HL-60/S4 (cell line): Measurements from ENCODE around the gene PRKAG3.

Experiments used
- in situ Hi-C: fragments of 300-500 bp; cut with MboI; formaldehyde crosslinking; loops from 2 replicates; pipeline ENCODE4 v1.14.3; 2022; ENCODE audit warnings: low sequenced_read_pairs

The PRKAG3 gene

DNA sequence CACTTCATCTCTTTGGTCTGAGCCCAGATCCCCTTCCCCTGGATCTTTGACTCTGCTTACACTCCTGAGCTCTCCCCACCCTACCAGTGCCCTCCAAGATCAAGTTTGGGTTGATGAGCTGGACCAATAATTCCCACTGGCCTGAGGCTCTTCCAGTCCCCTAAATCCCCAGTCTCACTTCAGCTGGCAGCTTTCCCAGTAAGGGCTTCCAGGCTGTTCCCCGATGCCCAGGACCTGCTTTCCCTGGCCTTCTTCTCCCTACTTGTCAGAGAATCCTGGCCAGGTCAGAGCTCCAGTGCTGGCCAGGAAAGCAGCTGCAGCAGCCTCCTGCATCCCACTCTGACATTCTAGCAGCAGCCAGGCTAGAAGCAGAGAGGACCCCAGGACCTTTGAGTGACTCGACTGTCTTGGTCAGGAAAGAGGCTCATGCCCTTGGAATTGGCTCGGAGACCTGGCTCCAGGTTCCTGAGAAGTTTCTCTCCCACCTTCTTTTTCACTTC, 31.5 kb upstream of the PRKAG3 start:
- in situ Hi-C loops, result no loop called here

DNA sequence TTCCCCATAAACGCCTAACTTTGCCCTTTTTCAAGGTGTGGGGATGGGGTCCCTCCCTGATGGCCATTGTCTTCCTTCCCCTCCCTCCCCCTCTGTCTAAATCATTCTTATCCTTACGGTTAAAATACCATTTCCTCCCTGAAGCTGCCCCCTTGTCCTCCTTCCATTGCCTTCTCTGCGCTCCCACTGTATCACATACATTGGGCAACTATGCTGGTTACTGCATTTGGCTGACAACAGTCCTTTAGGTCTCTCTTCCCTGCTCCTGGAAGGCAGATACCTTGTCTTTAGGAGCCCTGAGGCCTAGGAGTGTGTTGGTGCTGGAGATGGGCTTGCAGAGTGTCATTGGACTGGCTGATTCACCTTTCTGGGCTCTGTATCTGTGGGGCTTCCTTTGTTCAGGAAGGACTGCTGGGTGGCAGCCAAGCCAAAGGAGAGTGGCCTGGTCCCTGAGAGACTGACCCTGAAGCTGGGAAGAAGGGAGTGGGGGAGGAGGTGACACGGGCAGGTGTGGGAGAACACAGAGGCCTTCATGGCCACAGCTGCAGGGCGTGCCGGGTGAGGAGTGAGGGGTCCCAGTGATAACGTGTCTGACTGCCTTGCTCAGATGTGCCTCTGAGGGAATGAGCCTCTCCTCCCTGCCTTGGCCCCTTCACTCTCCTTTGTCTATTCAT, 30.2 kb upstream of the PRKAG3 start:
- in situ Hi-C loops, result no loop called here

DNA sequence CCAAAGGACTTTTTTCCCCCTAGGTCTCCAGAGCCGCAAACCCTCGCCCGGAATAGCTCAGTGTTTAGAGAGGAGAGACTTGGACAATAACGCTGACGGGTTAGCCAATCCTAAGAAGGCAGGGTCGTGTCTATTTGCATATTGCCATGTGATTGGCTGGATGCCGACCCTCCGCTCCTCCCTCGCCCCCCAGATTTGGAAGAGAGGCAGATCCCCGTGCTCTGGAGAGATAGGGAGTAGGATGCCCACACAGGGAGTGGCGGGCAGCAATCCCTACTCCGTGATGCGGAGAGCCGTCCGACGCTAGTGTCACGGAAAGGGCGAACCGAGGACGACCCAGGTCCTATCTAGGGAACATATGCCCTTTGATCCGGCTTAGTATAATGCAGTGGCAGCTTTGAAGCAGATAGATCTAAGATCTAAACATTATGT, 29.4 kb upstream of the PRKAG3 start:
- in situ Hi-C loops, result no loop called here

DNA sequence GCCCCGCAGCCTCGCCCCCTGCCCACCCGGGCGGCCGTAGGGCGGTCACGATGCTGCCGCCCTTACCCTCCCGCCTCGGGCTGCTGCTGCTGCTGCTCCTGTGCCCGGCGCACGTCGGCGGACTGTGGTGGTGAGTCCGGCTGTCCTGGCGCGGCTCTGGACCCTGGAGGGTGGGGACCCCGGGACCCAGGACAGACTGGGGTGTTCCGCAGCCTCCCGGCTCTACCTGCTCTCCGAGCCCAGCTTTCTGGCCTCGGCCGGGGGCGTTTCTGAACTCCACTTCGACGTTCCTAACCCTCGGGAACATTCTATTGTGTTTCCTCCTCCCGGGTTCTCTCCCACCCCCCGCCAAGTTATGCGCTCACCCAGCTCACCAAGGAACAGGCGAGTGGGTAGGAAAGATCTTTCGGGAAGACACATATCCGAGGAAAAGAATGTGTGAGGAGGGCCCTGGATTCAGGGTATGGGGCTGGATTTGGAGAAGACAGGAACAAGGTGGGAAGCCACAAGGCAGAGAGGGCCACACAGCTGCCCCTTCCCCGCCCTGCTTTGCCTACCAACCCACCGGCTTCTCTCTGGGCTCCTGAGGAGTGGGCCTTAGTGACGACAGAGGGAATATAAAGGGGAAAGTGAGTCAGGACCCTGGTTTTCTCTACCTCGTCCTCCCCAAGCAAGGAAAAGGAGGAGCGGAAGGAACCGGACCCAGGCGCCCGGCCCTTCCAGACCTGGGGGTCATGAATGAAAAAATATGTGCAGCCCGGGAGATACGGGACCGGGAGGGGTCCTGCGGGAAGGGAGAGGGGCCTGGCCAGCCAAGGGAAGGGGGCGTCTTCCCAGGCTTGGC, 28.6 kb upstream of the PRKAG3 start:
- in situ Hi-C loops, result no loop called here

DNA sequence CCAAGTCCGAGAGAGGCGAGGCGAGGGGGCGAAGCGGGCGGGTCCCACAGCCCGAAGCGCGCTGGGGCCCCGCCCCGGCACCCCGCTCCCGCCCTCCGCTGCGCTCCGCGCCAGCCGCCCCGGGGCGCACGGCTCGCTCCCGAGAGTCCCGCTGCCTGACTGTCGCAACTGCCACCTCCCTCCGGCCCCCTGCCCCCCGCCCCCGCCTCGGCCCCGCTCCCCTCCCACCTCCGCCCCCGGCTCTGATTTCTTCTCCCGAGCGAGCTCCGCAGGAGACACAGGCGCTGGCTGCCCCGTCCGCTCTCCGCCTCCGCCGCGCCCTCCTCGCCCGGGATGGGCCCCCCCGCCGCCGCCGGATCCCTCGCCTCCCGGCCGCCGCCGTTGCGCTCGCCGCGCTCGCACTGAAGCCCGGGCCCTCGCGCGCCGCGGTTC, 28.0 kb upstream of the PRKAG3 start, which contains the start of gene WNT6:
Gene WNT6 (plus strand): TSS at position 250 of the 432 bp plus-strand sequence. CDS start 233 bp downstream, outside the sequence.
- in situ Hi-C loops, result no loop called here

DNA sequence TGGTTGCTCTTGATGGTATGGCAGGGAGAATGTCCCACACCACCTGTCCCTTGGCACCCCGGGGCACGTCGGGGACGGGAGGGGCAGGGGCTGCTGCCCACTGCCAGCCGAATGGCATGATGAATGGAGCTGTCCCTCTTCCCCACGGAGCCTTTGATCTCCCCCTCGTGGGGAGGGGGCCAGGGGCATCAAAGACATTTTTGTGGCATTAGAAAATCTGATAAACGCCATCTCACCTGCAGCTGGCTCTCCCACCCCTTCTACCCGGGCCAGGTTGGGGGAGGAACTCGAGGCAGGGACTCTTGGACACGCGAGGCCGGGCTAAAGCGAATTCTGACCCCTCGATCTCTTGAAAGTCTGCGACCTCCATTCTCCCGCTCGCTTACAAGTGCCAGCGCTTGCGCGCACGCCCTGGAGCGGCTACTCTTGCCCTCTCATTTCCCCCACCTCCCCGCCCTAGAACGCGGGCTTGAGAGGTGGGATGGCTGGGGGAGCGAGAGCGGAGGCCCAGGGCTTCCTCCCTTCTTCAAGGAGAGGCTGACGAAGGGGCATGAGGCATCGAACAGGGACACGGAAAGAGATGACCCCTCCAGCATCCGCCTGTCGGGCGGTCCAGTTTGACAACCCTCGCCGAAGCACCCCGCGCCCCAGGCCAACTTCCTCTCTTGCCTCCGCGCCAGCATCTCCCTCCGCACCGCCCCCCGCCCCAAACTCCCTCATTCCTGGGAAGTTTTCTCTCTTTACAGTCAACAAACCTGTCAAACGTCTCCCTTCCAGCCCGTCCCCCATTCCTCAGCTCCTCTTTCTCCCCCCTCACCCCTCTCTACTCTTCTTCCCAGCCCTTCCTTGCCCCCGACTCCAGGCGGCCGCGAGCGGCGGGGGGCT, 27.3 kb upstream of the PRKAG3 start:
- in situ Hi-C loops, result no loop called here

DNA sequence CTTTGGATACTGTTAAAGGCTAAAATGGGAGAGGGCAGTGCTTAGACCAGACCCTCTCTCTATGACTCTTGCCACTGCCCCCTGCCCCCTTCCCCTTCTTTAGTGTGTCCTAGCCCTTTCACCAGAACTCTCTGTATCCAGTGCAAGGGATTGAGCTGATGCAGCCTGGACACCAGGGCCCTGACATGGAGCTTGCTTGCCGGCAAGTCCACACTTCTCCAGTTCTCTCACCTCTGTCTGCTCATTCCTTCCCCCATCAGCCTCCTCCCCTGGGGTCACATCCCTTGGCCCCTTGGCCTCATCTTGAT, 26.5 kb upstream of the PRKAG3 start:
- in situ Hi-C loops, result no loop called here

DNA sequence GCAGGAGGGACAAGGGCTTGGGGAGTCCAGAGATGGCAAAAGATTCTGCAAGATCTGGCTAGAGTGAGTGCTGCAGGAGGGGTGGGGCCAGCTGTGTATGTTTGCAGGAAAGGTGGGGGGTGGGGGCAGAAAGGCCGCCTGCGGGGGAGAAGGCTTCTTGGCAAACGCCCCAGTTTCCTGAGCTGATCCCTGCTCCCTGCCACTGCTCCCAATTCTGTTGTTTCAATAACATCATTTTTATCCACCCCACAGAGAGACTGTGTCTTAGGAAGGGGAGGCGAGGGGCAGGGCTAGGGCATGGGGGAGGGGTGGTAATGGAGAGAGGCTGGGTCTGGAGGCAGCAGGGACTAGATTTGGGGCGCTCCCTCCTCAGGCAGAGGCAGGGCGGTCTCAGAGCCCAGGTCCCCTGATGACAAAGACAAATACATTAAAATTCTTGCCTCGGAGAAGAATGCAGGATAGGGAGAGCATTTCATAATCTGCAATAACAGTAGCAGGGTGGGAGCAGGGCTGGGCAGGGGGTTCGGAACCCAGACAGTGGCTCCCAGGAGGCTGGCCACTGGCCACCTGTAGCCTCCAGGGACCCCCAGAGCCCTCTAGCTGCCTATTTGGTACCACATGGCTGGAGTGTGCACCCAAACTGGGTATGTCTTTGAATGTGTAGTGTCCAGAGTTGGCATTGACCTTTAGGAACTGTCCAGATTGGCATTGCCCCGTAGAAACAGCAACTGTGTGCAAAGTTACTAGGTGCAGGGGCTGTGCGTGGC, 26.0 kb upstream of the PRKAG3 start:
- in situ Hi-C loops, result no loop called here

DNA sequence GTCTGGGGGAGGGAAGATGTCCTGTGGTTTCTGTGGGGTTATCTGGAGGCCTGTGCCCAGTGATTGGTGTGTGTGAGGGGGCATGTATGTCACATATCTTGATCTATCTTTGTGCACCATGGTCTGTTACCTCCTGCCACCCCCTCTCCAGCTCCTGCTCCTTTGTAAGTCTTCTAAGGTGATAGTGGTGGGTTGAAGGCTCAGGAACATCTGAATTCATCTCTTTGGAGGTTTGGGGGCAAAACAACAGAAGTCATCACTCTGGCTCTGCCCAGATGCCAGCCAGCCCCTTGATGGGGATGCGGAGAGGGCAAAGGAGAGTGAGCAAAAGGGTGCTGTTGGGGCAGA, 25.3 kb upstream of the PRKAG3 start:
- in situ Hi-C loops, result no loop called here

DNA sequence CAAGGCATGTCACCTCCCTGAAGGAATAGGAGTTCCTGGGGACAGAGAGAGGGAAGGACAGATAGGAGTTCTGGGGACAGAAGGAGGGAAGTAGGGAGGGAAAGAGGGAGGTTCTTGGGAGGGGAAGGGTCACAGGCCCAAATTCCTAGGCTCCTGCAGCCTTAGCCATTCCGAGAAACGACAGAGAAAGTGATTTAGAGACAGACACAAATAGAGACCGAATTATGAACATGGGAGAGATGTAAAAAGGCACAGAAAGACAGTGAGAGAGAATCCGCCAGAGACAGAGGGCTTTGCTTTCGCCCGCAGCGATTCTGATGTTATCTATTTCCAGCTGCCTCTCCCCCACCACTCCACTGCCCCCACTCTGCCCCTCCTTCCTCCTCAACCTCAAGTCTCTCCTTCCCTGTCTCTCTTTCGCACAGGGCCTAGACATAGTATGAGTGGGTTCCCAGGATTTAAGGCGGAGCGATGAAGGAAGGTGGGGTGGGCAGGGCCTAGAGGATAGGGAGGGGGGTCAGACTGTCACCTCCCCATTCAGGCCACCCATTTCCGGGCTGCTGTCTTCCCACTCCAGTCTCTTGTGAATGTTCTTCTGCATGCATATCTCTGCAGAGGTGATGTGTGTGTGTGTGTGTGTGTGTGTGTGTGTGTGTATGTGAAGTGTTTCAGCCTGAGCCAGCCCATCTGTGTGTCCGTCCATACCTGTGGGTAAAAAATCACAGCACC, 24.7 kb upstream of the PRKAG3 start:
- in situ Hi-C loops, result no loop called here

DNA sequence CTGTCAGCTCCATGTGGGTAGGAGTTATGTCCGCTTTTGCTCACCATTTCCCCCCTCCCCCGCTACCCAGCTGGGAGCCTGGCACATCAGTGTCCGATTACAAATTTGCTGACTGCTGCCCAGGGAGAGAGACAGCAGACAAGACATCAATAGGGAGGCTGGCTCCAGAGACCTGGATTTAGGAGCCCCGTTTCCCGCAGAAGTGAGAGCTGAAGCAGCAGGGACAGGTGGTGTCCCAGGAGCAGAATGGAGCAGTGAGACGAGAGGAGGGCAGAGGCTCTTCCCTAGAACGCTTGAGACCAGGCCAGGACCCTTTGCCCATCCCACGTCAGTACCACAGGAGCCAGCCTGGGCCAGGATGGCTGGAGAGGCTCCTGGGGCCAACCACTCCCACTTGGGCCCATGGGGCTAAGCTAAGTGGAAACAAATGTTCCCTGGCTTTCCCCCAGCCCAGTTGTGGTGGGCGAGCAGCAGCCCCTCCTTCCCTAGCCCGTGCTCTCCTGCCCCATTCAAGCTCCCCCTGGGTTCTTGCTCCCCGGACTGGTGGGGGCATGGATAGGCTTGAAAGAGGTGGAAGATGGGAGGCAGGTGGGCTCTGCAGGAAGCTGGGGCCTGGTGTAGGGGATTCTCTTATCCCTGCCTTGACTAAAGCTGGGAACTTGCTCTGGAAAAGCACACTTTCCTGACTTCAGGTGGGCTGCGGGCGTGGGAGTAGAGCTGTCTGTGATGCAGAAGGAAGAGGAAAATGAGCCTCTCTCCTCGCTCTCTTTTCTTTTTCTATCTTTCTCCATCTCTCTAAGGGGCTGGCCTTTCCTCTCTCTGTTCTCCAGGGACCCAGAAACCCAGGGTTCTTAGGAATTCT, 23.9 kb upstream of the PRKAG3 start:
- in situ Hi-C loops, result no loop called here

DNA sequence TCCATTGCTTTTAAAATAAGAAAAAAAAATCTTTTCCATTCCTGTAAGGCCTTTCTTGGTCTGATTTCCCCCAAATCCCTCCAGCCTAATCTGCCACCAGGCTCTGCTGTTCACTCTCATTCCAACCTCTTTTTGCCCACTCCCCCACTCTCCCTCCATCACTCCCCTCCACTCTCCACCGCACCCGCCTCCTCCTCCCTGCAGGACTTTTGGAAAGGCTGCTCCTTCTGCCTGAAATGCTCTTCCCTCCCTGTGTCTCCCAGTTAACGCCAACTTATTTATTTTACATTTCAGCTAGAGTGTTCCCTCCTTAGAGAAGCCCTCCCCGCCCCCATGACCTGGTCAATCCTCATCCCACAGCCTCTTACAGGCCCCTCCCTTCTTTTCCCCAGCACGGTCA, 23.3 kb upstream of the PRKAG3 start:
- in situ Hi-C loops, result no loop called here

DNA sequence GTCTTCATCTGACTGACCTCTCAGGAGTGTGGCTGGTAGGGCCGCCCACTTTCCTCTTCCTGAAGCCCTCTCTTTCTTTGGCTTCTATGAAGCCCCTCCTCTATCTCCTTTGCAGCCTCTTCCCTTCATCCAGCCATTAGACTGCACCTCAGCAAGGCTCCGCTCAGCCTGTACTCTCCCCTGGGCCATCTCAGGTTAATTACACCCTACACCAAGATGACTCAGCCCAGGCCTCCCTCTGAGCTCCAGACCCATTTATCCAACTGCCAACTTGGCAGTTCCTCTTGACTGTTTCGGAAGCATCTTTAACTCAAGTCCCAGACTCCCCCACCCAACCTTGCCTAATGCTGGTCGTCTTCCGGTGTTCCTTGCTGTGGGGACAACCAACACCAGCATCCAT, 22.2 kb upstream of the PRKAG3 start:
- in situ Hi-C loops, result no loop called here

DNA sequence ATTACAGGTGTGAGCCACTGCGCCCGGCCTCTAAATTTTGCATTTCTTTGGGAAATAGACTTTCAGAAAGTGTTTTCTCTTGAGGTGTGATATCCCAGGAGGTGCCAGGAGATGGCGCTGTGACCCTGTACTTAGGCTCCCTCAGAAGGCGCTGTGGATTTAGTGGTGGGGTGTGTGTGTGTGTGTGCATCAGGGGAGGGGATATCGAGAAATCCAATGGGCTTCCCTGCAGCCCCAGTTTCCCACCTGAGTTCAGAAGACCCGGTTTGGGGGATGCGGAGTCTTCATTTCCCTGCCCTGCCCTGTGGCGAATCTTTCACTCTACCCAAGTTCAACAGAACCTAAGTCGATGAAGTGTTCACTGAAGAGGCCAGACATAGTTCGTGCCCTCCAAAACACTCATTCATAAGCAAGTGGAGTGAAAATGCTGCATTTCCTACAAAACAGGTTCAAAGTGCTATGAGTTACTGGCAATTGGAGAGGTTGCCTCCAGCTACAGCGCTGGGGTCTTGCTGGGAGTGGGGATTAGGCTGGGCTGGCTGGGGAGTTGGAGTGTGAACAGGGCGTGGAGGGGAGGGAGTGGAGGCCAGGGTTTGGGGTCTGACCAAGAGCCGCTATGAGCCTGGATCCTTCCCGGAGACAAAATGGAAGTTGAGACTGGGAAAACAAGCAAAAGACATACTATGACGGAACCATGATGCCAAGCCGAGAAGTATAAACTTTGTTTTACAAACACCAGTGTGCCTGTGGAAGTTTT, 21.5 kb upstream of the PRKAG3 start:
- in situ Hi-C loops, result no loop called here

DNA sequence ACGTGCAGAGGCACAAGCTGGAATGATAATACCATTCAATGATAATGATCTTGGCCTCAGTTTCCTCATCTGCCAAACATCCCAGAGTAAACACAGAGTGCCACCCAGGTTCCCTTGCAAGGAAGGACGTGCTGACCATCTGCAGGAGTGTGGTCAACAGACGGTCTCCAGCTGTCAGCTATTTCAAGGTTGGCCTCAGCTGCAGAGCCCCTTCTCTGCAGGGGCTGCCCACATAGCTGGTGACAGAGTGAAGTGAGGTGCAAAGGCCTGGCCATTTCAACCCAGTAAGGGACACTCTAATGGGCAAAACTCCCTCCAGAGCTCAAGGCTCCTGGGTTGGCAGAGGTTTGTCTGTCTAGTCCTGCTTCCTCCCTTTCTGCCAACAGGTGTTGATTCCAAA, 19.7 kb upstream of the PRKAG3 start:
- in situ Hi-C loops, result no loop called here

DNA sequence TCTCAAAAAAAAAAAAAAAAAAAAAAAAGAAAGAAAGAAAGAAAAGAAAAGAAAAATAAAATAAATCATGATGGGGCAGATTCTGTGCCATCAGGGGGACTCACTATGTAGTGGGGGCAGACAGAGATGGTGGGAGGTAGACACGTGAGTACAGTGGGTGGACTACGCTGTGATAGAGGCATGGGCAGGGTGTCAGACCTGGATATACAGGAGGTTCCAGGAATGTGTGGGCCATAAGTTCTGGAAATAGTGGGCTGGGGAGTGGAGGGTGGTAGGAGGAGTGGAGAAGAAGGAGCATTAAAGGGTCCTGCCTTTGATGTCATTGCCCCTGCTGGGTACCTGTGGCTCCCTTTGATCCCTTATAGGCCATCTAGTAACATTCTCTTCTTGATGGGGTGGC, 19.2 kb upstream of the PRKAG3 start:
- in situ Hi-C loops, result no loop called here

DNA sequence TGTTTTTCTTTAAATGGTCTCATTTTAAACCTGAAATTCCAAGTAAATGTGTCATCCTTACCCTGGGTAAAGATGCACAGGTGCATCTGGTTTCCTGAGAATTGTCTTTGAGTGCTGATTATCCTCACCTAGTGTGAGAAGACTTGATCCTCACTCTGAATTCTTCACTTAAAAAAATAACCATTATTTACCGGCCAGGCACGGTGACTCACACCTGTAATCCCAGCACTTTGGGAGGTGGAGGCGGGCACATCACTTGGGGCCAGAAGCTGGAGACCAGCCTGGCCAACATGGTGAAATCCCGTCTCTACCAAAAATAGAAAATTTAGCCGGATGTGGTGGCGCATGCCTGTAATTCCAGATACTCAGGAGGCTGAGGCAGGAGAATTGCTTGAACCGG, 18.1 kb upstream of the PRKAG3 start:
- in situ Hi-C loops, result loop anchor here (5.0 kb wide), 1 partner anchor 122 kb away; no protein-coding TSS in a partner anchor

DNA sequence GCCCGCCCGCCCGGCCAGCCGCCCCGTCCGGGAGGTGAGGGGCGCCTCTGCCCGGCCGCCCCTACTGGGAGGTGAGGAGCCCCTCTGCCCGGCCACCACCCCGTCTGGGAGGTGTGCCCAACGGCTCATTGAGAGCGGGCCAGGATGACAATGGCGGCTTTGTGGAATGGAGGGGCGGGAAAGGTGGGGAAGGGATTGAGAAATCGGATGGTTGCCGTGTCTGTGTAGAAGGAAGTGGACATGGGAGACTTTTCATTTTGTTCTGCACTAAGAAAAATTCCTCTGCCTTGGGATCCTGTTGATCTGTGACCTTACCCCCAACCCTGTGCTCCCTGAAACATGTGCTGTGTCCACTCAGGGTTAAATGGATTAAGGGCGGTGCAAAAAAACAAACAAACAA, 15.4 kb upstream of the PRKAG3 start:
- in situ Hi-C loops, result loop anchor here (5.0 kb wide), 1 partner anchor 120 kb away; no protein-coding TSS in a partner anchor
